Measurements from ENCODE around the gene IFT80. TPM values are rescaled to one million over a fixed set of nuclear protein-coding genes. Genes with fewer than 3 reads are reported as not detected.
"Not testable (repeated sequence)": the region's sequence is repeated elsewhere in the genome, so short reads cannot be mapped to it uniquely, and the experiment has no call there.

The IFT80 gene
- total and polyA plus RNA-seq, 12 donors, result 11.0 to 37.3 (median 22.1) TPM

DNA sequence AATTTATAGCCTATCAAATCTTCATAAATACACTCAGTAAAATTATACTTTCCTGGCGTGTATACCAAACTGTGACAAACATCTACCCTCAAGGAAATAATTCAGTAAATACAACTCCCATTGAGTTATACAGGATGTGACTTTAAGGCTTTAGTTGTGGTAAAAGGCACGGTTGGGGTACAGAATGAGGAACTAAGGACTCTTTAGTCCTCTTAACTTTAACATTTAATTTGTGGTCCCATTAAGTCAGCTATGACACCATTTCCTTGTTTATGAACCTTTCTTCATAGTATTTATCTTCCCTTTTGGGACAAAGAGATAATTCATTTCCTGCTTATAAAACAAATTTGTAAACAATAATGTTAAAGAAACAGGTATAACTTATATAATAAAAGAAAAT, 30.2 kb downstream of the IFT80 start:
- no peak for DNase-seq
- Histone ChIP-seq H3K36me3 (replicated peaks in 1 of 2) (peaks cover 0 to 3% of the 10 kb centered on the region in 2 donors), H3K4me3 (no peak overlapping the region), H3K4me1 (replicated peaks in 1 of 2) (no peaks in the 10 kb centered on the region), H3K27ac (no peak overlapping the region), H3K9me3 (replicated peaks in 1 of 3) (no peaks in the 10 kb centered on the region), H3K27me3 (no peaks in the 10 kb centered on the region)
- TF ChIP-seq POLR2A (IDR thresholded peaks at IDR 0.05), result no peak
- TF ChIP-seq, protein P1, sequence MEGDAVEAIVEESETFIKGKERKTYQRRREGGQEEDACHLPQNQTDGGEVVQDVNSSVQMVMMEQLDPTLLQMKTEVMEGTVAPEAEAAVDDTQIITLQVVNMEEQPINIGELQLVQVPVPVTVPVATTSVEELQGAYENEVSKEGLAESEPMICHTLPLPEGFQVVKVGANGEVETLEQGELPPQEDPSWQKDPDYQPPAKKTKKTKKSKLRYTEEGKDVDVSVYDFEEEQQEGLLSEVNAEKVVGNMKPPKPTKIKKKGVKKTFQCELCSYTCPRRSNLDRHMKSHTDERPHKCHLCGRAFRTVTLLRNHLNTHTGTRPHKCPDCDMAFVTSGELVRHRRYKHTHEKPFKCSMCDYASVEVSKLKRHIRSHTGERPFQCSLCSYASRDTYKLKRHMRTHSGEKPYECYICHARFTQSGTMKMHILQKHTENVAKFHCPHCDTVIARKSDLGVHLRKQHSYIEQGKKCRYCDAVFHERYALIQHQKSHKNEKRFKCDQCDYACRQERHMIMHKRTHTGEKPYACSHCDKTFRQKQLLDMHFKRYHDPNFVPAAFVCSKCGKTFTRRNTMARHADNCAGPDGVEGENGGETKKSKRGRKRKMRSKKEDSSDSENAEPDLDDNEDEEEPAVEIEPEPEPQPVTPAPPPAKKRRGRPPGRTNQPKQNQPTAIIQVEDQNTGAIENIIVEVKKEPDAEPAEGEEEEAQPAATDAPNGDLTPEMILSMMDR (IDR thresholded peaks at IDR 0.05), result no peak
- intact Hi-C loops (cut with DNase I), result no loop called here
- WGBS, 4 donors, result 72 to 83% (median 81%) methylated on average over 2 of the region's 2 CpGs

DNA sequence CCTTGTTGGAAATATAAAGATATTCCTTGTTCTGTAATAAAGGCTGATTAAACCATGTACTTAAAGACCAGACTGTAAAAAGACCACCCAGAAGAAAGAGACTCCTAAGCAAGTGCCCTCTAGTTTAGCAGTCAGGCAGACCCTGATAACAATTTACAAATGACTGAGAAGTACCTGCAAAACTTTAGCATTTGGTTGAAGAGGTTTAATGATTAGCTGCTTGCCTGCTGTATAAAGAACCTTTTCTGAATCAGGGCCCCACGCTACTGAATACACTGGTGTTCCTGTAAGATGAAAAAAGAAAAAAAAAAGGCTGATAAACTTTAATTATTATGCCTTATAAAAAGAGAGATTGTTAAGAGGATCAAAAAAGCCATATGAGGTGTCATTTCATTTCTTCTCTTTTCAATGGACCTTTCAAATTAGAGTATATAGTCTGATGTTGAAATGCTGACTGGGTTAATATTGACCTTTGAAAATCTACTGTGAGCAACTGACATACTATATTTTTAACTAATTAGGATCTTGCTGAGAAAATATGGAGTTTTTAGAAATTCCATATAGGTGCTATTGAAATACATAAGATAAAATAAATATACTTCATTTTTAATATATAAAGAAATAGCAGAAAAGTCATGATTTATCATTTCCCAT, 33.0 kb downstream of the IFT80 start:
- Histone ChIP-seq H3K4me1 (replicated peaks in 1 of 2) (no peaks in the 10 kb centered on the region), H3K4me3 (no peak overlapping the region), H3K27ac (no peak overlapping the region), H3K27me3 (no peaks in the 10 kb centered on the region), H3K9me3 (replicated peaks in 1 of 3) (no peaks in the 10 kb centered on the region), H3K36me3 (replicated peaks in 1 of 2) (peaks cover 0 to 3% of the 10 kb centered on the region in 2 donors)
- 94 to 100% (median 100%) methylated on average over 1 of the region's 1 CpG for WGBS, 4 donors
- no peak for DNase-seq
- no peak for TF ChIP-seq POLR2A (IDR thresholded peaks at IDR 0.05)
- TF ChIP-seq, protein P1 (IDR thresholded peaks at IDR 0.05), result no peak
- intact Hi-C loops (cut with DNase I), result no loop called here

DNA sequence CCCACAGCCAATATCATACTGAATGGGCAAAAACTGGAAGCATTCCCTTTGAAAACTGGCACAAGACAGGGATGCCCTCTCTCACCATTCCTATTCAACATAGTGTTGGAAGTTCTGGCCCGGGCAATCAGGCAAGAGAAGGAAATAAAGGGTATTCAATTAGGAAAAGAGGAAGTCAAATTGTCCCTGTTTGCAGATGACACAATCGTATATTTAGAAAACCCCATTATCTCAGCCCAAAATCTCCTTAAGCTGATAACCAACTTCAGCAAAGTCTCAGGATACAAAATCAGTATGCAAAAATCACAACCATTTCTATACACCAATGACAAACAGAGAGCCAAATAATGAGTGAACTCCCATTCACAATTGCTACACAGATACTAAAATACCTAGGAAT, 36.1 kb downstream of the IFT80 start:
- H3K9me3 ChIP-seq (replicated peaks in 1 of 3); H3K27me3 ChIP-seq; H3K4me3 ChIP-seq; H3K27ac ChIP-seq; H3K4me1 ChIP-seq (replicated peaks in 1 of 2); DNase-seq; intact Hi-C loops (cut with DNase I); H3K36me3 ChIP-seq (replicated peaks in 1 of 2): not testable (repeated sequence)
- WGBS, 4 donors, result 68 to 91% (median 86%) methylated on average over 2 of the region's 2 CpGs

DNA sequence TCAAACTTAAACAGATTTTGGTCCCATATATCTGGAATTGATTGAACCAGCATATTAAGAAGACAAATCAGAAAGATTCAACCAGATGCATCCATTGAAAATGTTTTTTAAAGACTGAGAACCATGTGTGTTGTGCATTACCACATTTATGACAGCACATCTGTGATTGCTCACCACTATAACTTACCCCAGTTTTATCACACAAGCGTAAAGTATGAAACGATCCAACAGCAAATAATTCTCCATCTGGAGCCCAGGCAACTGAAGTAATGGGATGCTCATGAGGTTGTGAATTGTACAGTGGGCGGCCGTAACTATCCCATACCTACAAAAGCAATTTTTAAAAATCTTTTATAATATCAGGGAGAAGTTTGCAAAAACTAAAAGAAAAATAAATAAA, 43.2 kb downstream of the IFT80 start:
- no peaks in the 10 kb centered on the region for H3K9me3 ChIP-seq (replicated peaks in 1 of 3)
- intact Hi-C loops (cut with DNase I), result no loop called here
- H3K4me3 ChIP-seq, result no peak overlapping the region
- DNase-seq, result no peak
- H3K27me3 ChIP-seq, result no peaks in the 10 kb centered on the region
- H3K4me1 ChIP-seq (replicated peaks in 1 of 2), result no peaks in the 10 kb centered on the region
- no peaks in the 10 kb centered on the region for H3K36me3 ChIP-seq (replicated peaks in 1 of 2)
- no peak overlapping the region for H3K27ac ChIP-seq
- WGBS, 4 donors, result 91 to 96% (median 95%) methylated on average over 4 of the region's 4 CpGs
- no peak for TF ChIP-seq POLR2A (IDR thresholded peaks at IDR 0.05)
- TF ChIP-seq, protein P1 (IDR thresholded peaks at IDR 0.05), result no peak

DNA sequence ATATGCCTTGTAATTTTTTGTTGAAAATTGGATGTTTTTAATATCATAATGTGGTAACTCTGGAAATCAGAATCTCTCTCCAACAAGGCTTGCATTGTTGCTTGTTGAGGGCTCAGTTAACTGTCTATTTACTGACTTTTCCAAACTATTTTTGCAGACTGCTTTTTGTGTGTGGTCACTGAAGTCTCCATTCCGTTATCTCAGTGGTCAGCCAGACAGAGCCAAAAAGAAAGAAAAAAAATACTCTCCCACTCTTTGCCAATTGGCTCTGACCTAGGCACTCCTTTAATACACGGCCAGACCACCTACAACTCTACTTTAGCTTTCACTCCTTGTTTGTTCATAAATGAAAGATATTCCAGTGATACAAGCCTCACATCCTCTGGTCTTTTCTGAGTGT, 52.5 kb downstream of the IFT80 start:
- H3K27ac ChIP-seq, result no peak overlapping the region
- intact Hi-C loops (cut with DNase I), result loop anchor here (10.0 kb wide), 2 partner anchors 182 to 312 kb away; no protein-coding TSS in a partner anchor
- no peaks in the 10 kb centered on the region for H3K4me1 ChIP-seq (replicated peaks in 1 of 2)
- WGBS, 4 donors, result 58 to 75% (median 69%) methylated on average over 2 of the region's 2 CpGs
- H3K36me3 ChIP-seq (replicated peaks in 1 of 2), result no peaks in the 10 kb centered on the region
- H3K27me3 ChIP-seq, result no peaks in the 10 kb centered on the region
- no peaks in the 10 kb centered on the region for H3K9me3 ChIP-seq (replicated peaks in 1 of 3)
- TF ChIP-seq, protein P1 (IDR thresholded peaks at IDR 0.05), result no peak
- no peak for TF ChIP-seq POLR2A (IDR thresholded peaks at IDR 0.05)
- no peak overlapping the region for H3K4me3 ChIP-seq
- DNase-seq, result no peak

All from adrenal gland (tissue), 12 donors.